GM20431 (cell line): Measurements from ENCODE around the gene GLYATL3.
"Not testable (repeated sequence)": the region's sequence is repeated elsewhere in the genome, so short reads cannot be mapped to it uniquely, and the experiment has no call there.

ENCODE experiments used
- in situ Hi-C: fragments of 300-500 bp; cut with MseI, MboI; formaldehyde crosslinking; loops from one replicate; pipeline ENCODE4 v1.15.0; 2020; ENCODE audit warnings: low sequenced_read_pairs; ENCODE audit not compliant: unreplicated experiment

GLYATL3 gene

GRCh38 chr6:49499623-49500022 is at the start of gene GLYATL3:
Gene GLYATL3, plus strand, starts transcription at chr6:49499923. Its CDS starts 12,068 bp downstream, at chr6:49511991.
- in situ Hi-C loops, result no loop called here

- in situ Hi-C loops, result no loop called here
These were observed 46.5 kb upstream of the GLYATL3 start for GRCh38 chr6:49453221-49453620.

GRCh38 chr6:49454787-49455709 is 44.7 kb upstream of the GLYATL3 start:
- in situ Hi-C loops, result no loop called here

GRCh38 chr6:49457771-49458170 is 42.0 kb upstream of the GLYATL3 start:
- in situ Hi-C loops, result no loop called here

GRCh38 chr6:49462071-49462470 is 37.7 kb upstream of the GLYATL3 start:
- in situ Hi-C loops, result no loop called here

GRCh38 chr6:49462599-49462926 is 37.2 kb upstream of the GLYATL3 start:
- in situ Hi-C loops, result no loop called here

GRCh38 chr6:49462927-49463611 is 36.7 kb upstream of the GLYATL3 start, which contains the start of the genes CENPQ and MMUT:
Gene CENPQ, plus strand, starts transcription at chr6:49463370. Its CDS starts 6,807 bp downstream, at chr6:49470177.
Gene MMUT, minus strand, starts transcription at chr6:49463253. Its CDS starts 3,787 bp downstream, at chr6:49459466.
- in situ Hi-C loops, result no loop called here

- in situ Hi-C loops, result no loop called here
These were observed 36.1 kb upstream of the GLYATL3 start for GRCh38 chr6:49463612-49463967.

GRCh38 chr6:49464691-49465090 is 35.0 kb upstream of the GLYATL3 start:
- in situ Hi-C loops, result no loop called here

- in situ Hi-C loops, result no loop called here
These were observed 31.7 kb upstream of the GLYATL3 start for GRCh38 chr6:49468042-49468441.

- in situ Hi-C loops, result not testable (repeated sequence)
These were observed 23.2 kb upstream of the GLYATL3 start for GRCh38 chr6:49476564-49476963.

- in situ Hi-C loops, result no loop called here
These were observed 20.3 kb upstream of the GLYATL3 start for GRCh38 chr6:49479308-49479970.

- in situ Hi-C loops, result not testable (repeated sequence)
These were observed 17.9 kb upstream of the GLYATL3 start for GRCh38 chr6:49481846-49482245.

- in situ Hi-C loops, result not testable (repeated sequence)
These were observed 16.3 kb upstream of the GLYATL3 start for GRCh38 chr6:49483380-49483779.

GRCh38 chr6:49490633-49491032 is 9.1 kb upstream of the GLYATL3 start:
- in situ Hi-C loops, result no loop called here

- in situ Hi-C loops, result no loop called here
These were observed 2.4 kb upstream of the GLYATL3 start for GRCh38 chr6:49497304-49497703.

- in situ Hi-C loops, result no loop called here
These were observed 597 bp upstream of the GLYATL3 start for GRCh38 chr6:49499126-49499525.

GRCh38 chr6:49504666-49505065 is 4.9 kb downstream of the GLYATL3 start:
- in situ Hi-C loops, result no loop called here

- in situ Hi-C loops, result no loop called here
These were observed 6.9 kb downstream of the GLYATL3 start for GRCh38 chr6:49506569-49507111.

- in situ Hi-C loops, result no loop called here
These were observed 9.6 kb downstream of the GLYATL3 start for GRCh38 chr6:49509342-49509741.
